Right lobe of liver (tissue), 6 donors: ENCODE data around the gene FAM53A. TPM values are rescaled to one million over a fixed set of nuclear protein-coding genes. Genes with fewer than 3 reads are reported as not detected.
A peak's percentile ranks its signal among the peaks of the same experiment; 100 is the strongest.

ENCODE experiments used
- ATAC-seq, 4 donors: fragments of 200-7000 bp; cut with Tn5 transposase; one replicate each; pipeline ENCODE4 v1.9.1; 2020; ENCODE audit warnings: mild to moderate bottlenecking in 4 of 4, moderate library complexity in 4 of 4
- DNase-seq, 3 donors: peaks; one replicate each; pipeline ENCODE4 v3.0.0-alpha.2; 2020
- H3K27ac ChIP-seq, 3 donors: fragments of 200-600 bp; one replicate each; pipeline ENCODE4 v1.8.0; 2022
- H3K27me3 ChIP-seq, 2 donors: fragments of 200-600 bp; one replicate each; pipeline ENCODE4 v1.8.0; 2022
- H3K36me3 ChIP-seq, 4 donors: fragments of 200-600 bp; sonication (generic) in 1 of 4; one replicate each; pipeline versions ENCODE4 v1.5.1 to v1.8.0; 2017 to 2022; ENCODE audit warnings: control low read depth in 1 of 4
- H3K4me1 ChIP-seq, 4 donors: fragments of 200-600 bp; sonication (generic) in 1 of 4; one replicate each; pipeline versions ENCODE4 v1.5.1 to v1.8.0; 2017 to 2022; ENCODE audit warnings: control low read depth in 1 of 4
- H3K4me3 ChIP-seq, 3 donors: fragments of 200-600 bp; one replicate each; pipeline ENCODE4 v1.8.0; 2022
- H3K9me3 ChIP-seq, 4 donors: fragments of 200-600 bp; sonication (generic) in 1 of 4; one replicate each; pipeline versions ENCODE4 v1.5.1 to v1.8.0; 2017 to 2022; ENCODE audit warnings: control low read depth in 1 of 4
- POLR2A ChIP-seq: fragments of 450-650 bp; IDR thresholded peaks from one replicate; pipeline ENCODE4 v1.6.1; 2017; ENCODE audit warnings: antibody characterized with exemption, mild to moderate bottlenecking
- WGBS: methylation state at CpG from one replicate; pipeline ENCODE4 v1.1.6; 2018; ENCODE audit warnings: low coverage, low lambda C conversion rate; ENCODE audit not compliant: insufficient coverage; ENCODE audit errors: missing lambda C conversion rate; 5-methylcytosine and 5-hydroxymethylcytosine counted together
- intact Hi-C, 2 donors: fragments of 100-400 bp; cut with DNase I; formaldehyde crosslinking; loops; one replicate each; pipeline versions ENCODE4 v1.11.2 to v1.14.1; 2022
- total RNA-seq, 6 experiments: library from RNA; depleted of rRNA in 2 of 6; stranded (reverse); fragments of >200 nt in 2 of 6; fragmentation: NEBNext Ultra II Directional in 3 of 6; extraction: Animal tissue kit (Norgen Biotek cat#: 25700) in 3 of 6; gene quantifications; one replicate each; pipeline versions ENCODE4 v1.1.0 to v1.2.4, GENCODE V29; 2016 to 2023
- TF ChIP-seq, protein P1 (sequence below), 4 donors: fragments of 200-600 bp in 3 of 4; fragments of 450-650 bp in 1 of 4; IDR thresholded peaks; one replicate each; pipeline versions ENCODE4 v1.5.1 to v1.8.0; 2016 to 2022; ENCODE audit warnings: antibody characterized with exemption in 4 of 4, mild to moderate bottlenecking in 2 of 4
- donor health status: DM: no; HTN: yes; CAD: no.
- donor health status: DM: no; HTN: no; CAD: no.
- donor health status: DM: no; HTN: no; CAD: no.
- donor health status: DM: no; HTN: yes; CAD: no.
- donor health status: DM: no; HTN: yes; CAD: no.

The FAM53A gene
- total RNA-seq, 6 experiments from 2014 or later, result 0.56 to 3.5 (median 0.74) TPM

DNA sequence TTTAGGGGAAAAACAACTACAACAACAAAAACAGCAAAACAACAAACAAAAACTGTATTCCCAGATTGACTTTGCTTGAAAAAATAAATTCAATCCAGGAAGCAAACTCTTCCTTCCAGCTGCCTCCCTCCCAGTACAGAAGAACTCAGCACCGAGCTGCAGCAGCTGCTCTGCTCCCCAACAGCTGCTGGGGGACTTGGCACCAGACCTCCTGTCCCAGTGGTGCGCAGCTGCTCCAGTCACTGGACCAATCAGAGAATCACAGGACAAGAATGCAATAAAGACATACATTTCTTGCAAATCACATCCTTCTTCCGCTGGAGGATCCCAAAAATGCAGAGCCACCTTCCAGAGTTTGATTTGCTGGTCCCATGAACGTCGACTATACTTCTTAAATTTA, 11.8 kb upstream of the FAM53A start:
- 89% methylated on average over 5 of the region's 5 CpGs for WGBS
- intact Hi-C loops, result no loop called here
- Histone ChIP-seq H3K27me3 (no peaks in the 10 kb centered on the region), H3K27ac (no peak overlapping the region), H3K36me3 (peaks cover 0 to 83% (median 19%) of the 10 kb centered on the region in 4 donors), H3K4me1 (no peaks in the 10 kb centered on the region), H3K9me3 (no peaks in the 10 kb centered on the region), H3K4me3 (no peak overlapping the region)
- DNase-seq (peak in 1 of 3 donors; percentile 12), ATAC-seq (no peak)
- TF ChIP-seq, protein P1, sequence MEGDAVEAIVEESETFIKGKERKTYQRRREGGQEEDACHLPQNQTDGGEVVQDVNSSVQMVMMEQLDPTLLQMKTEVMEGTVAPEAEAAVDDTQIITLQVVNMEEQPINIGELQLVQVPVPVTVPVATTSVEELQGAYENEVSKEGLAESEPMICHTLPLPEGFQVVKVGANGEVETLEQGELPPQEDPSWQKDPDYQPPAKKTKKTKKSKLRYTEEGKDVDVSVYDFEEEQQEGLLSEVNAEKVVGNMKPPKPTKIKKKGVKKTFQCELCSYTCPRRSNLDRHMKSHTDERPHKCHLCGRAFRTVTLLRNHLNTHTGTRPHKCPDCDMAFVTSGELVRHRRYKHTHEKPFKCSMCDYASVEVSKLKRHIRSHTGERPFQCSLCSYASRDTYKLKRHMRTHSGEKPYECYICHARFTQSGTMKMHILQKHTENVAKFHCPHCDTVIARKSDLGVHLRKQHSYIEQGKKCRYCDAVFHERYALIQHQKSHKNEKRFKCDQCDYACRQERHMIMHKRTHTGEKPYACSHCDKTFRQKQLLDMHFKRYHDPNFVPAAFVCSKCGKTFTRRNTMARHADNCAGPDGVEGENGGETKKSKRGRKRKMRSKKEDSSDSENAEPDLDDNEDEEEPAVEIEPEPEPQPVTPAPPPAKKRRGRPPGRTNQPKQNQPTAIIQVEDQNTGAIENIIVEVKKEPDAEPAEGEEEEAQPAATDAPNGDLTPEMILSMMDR (IDR thresholded peaks at IDR 0.05), result no peak
- no peak for TF ChIP-seq POLR2A

DNA sequence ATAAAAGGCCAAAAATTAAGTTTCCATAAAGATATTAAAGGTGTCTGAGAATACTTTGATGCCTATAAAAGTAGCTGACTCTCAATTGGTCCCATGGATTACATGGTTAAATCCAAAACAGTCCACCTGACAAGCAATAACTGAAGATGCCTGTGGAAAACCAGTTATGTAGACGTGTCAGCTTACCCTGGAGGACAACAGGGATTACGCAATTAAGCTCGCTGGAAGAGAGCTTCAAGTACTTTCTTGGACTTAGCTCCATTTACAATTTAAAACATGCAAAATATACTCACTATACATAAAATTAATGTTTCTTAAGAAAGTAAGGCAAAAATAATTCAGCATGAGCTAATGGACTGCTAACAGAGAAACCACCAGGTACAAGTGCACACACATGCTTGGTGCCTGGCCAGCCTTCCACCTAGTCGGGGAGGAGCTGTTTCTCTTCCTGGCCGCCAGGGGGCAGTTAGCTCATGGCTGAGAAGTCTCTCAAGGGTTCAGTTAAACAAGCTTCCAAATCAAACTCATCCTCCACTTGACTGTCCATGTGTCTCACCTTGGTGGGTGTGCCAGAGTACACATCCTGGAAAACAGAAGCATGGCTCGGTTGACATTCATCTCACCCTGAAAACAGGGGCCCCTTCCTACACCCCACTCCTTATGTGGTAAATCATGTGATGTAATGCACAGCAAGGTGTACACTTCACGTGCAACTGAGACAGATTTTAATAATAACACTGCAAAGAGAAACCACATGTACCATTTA, 9.2 kb upstream of the FAM53A start:
- H3K4me1 ChIP-seq, result no peaks in the 10 kb centered on the region
- H3K27ac ChIP-seq, result no peak overlapping the region
- H3K27me3 ChIP-seq, result no peaks in the 10 kb centered on the region
- intact Hi-C loops, result loop anchor here in 1 of 2 donors (5.0 kb wide), 1 partner anchor 34 kb away; no protein-coding TSS in a partner anchor
- peak; percentile 97 to 100 (median 98) for ATAC-seq
- TF ChIP-seq, protein P1 (IDR thresholded peaks at IDR 0.05), result peak; percentile 90 to 99 (median 98)
- no peak for TF ChIP-seq POLR2A
- no peaks in the 10 kb centered on the region for H3K9me3 ChIP-seq
- H3K4me3 ChIP-seq, result no peak overlapping the region
- DNase-seq, result peak; percentile 79 to 86 (median 82)
- 19% methylated on average over 7 of the region's 7 CpGs for WGBS
- H3K36me3 ChIP-seq, result peaks cover 0 to 67% (median 15%) of the 10 kb centered on the region in 4 donors

DNA sequence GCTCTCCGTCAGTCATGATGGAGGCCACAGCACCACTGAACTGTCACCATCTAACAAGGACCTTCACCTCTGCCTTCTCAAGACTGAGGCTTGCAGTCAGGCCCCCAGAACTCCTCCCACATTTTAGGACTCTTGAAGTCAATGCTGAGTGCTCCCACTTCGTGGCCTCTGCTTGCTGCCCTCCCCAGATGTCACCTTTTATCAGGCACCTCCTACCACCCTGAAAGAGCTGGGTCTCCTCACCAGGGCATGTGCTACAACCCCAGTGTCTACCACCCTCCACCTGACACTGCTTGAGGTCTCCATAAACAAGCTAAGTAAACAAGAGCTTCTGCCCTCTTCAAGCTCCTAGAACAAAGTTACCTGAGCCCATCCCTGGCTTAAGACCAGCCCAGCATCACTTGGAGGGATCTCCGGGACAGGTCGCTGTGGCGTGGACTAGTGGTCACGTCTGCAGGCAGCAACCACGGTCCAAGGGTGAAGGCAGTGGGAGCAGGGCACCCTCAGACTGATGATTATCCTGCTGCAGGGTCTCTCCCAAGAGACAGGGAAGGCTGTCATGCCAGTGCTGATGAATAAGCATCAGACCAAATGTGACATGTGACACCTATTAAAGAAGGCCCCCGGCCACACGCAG, 7.7 kb upstream of the FAM53A start:
- peak in 1 of 3 donors; percentile 36 for DNase-seq
- intact Hi-C loops, result loop anchor here in 1 of 2 donors (5.0 kb wide), 1 partner anchor 35 kb away; no protein-coding TSS in a partner anchor
- WGBS, result 100% methylated on average over 1 of the region's 9 CpGs

DNA sequence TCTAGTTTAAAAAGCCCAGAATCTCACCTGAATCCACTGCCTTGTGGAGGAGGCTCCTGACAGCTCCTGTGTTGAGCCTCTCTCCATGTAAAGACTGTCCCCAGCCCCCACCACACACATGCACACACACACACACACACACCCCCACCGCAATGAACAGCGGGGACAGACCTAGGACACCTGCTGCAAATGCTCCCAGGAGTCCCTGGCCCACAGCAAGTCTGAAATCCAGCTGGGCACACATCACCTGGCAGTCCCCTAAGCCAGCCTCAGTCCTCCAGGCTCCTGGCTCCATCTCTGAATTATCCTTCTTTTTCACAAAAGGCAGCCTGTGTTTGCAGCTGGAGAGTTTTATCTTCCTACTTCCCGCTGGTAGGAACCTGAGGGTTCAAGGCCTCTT, 6.6 kb upstream of the FAM53A start:
- TF ChIP-seq, protein P1 (IDR thresholded peaks at IDR 0.05), result no peak
- TF ChIP-seq POLR2A, result no peak
- Histone ChIP-seq H3K4me3 (no peak overlapping the region), H3K36me3 (peaks cover 0 to 42% (median 8%) of the 10 kb centered on the region in 4 donors), H3K27me3 (no peaks in the 10 kb centered on the region), H3K9me3 (no peaks in the 10 kb centered on the region), H3K4me1 (peaks cover 0 to 1% (median 0%) of the 10 kb centered on the region in 4 donors), H3K27ac (no peak overlapping the region)
- no peak for ATAC-seq
- DNase-seq, result peak in 1 of 3 donors; percentile 34
- intact Hi-C loops, result loop anchor here in 1 of 2 donors (5.0 kb wide), 1 partner anchor 37 kb away; no protein-coding TSS in a partner anchor
- 80% methylated on average over 1 of the region's 3 CpGs for WGBS

More for the DNA sequence above, 7.7 kb upstream of the FAM53A start:
- no peak for ATAC-seq
- H3K27me3 ChIP-seq, result no peaks in the 10 kb centered on the region
- no peaks in the 10 kb centered on the region for H3K9me3 ChIP-seq
- H3K36me3 ChIP-seq, result peaks cover 0 to 54% (median 12%) of the 10 kb centered on the region in 4 donors
- no peaks in the 10 kb centered on the region for H3K4me1 ChIP-seq
- no peak overlapping the region for H3K4me3 ChIP-seq
- TF ChIP-seq, protein P1 (IDR thresholded peaks at IDR 0.05), result no peak
- TF ChIP-seq POLR2A, result no peak
- no peak overlapping the region for H3K27ac ChIP-seq
